ENCODE results near the gene EPB41L2.
"Not testable (repeated sequence)": the region's sequence is repeated elsewhere in the genome, so short reads cannot be mapped to it uniquely, and the experiment has no call there.

EPB41L2 gene

GRCh38 chr6:131003488-131004386, 59.3 kb downstream of the EPB41L2 start:
- no peak for DNase-seq (ENCODE audit: low read depth)

- DNase-seq (ENCODE audit: low read depth), result no peak
Observed at GRCh38 chr6:131002661-131002980, 60.4 kb downstream of the EPB41L2 start.

GRCh38 chr6:131001945-131002660, 60.9 kb downstream of the EPB41L2 start:
- no peak for DNase-seq (ENCODE audit: low read depth)

GRCh38 chr6:131001111-131001736, 61.8 kb downstream of the EPB41L2 start:
- no peak for DNase-seq (ENCODE audit: low read depth)

GRCh38 chr6:131000544-131000943, 62.5 kb downstream of the EPB41L2 start:
- DNase-seq (ENCODE audit: low read depth), result no peak

- DNase-seq (ENCODE audit: low read depth), result no peak
Observed at GRCh38 chr6:130997061-130997753, 65.8 kb downstream of the EPB41L2 start.

- DNase-seq (ENCODE audit: low read depth), result no peak
Observed at GRCh38 chr6:130996635-130997034, 66.4 kb downstream of the EPB41L2 start.

GRCh38 chr6:130995783-130996447, 67.1 kb downstream of the EPB41L2 start:
- DNase-seq (ENCODE audit: low read depth), result no peak

- DNase-seq (ENCODE audit: low read depth), result no peak
Observed at GRCh38 chr6:130994319-130995097, 68.5 kb downstream of the EPB41L2 start.

GRCh38 chr6:130993292-130993765, 69.7 kb downstream of the EPB41L2 start:
- DNase-seq (ENCODE audit: low read depth), result no peak

- DNase-seq (ENCODE audit: low read depth), result no peak
Observed at GRCh38 chr6:130991422-130992137, 71.5 kb downstream of the EPB41L2 start.

- not testable (repeated sequence) for DNase-seq (ENCODE audit: low read depth)
Observed at GRCh38 chr6:130987539-130987938, 75.5 kb downstream of the EPB41L2 start.

GRCh38 chr6:130985115-130985514, 77.9 kb downstream of the EPB41L2 start:
- DNase-seq (ENCODE audit: low read depth), result no peak

GRCh38 chr6:130982941-130983456, 80.0 kb downstream of the EPB41L2 start:
- no peak for DNase-seq (ENCODE audit: low read depth)

GRCh38 chr6:130982135-130982534, 80.9 kb downstream of the EPB41L2 start:
- no peak for DNase-seq (ENCODE audit: low read depth)

- no peak for DNase-seq (ENCODE audit: low read depth)
Observed at GRCh38 chr6:130981409-130981808, 81.6 kb downstream of the EPB41L2 start.

GRCh38 chr6:130980310-130981032, 82.6 kb downstream of the EPB41L2 start:
- DNase-seq (ENCODE audit: low read depth), result no peak

GRCh38 chr6:130978660-130979396, 84.2 kb downstream of the EPB41L2 start:
- DNase-seq (ENCODE audit: low read depth), result no peak

Data from ELR (cell line).